IPS-15b (cell line): ENCODE results near the gene SFXN5.

Experiments
- H3K27me3 ChIP-seq: one replicate; pipeline ENCODE4 v1.6.1; 2013; ENCODE audit warnings: low read length; ENCODE audit not compliant: control insufficient read depth, insufficient read depth
- H3K36me3 ChIP-seq: one replicate; pipeline ENCODE4 v1.6.1; 2013; ENCODE audit warnings: low read length; ENCODE audit not compliant: control insufficient read depth, insufficient read depth
- H3K4me1 ChIP-seq: one replicate; pipeline ENCODE4 v1.6.1; 2013; ENCODE audit warnings: mild to moderate bottlenecking, low read length; ENCODE audit not compliant: control insufficient read depth, insufficient read depth
- H3K4me3 ChIP-seq: one replicate; pipeline ENCODE4 v1.5.1; 2013; ENCODE audit warnings: low read depth, low read length
- H3K9ac ChIP-seq: one replicate; pipeline ENCODE4 v1.6.1; 2013; ENCODE audit warnings: low read depth, mild to moderate bottlenecking, low read length
- H3K9me3 ChIP-seq: one replicate; pipeline ENCODE4 v1.6.1; 2013; ENCODE audit warnings: mild to moderate bottlenecking, low read length; ENCODE audit not compliant: control insufficient read depth, insufficient read depth

The SFXN5 gene

GRCh38 chr2:72927619-72928550, 143.6 kb downstream of the SFXN5 start:
- no peak overlapping the region for H3K4me3 ChIP-seq
- H3K9ac ChIP-seq = no peak overlapping the region
- peaks cover 93% of the 10 kb centered on the region for H3K27me3 ChIP-seq
- H3K36me3 ChIP-seq = no peaks in the 10 kb centered on the region
- H3K9me3 ChIP-seq = no peaks in the 10 kb centered on the region
- peaks cover 6% of the 10 kb centered on the region for H3K4me1 ChIP-seq

DNA sequence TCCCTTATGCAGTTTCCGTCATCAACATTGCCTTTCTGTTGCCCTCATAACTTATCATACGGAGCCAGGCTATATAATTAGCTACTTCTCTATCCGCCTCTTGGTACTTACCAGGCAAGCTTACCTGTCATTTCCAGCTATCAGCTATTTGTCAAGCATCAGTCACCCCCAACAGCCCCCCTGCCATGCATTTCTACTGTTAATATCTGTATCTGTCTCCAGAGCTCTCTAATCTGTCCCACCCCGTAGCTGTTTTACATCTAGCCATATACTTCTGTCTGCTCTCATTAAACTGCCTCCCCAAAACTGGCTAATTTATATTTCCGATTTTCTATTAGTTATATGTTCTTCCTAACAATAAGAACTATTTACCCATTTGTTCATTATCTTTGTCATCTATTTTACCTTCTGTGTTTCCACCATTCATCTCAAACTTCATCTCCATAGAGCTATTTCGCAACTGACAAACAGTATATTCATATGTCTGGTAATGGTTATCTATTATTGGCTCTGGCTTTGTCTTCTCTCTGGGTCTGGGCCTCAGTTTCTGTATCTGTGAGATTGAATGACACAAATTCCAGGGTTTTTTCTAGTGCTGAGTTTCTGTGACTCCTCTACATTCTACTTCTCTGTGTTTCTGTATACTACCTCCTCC, 144.6 kb downstream of the SFXN5 start:
- Histone ChIP-seq H3K4me1 (peaks cover 6% of the 10 kb centered on the region), H3K4me3 (no peak overlapping the region), H3K9ac (no peak overlapping the region), H3K9me3 (no peaks in the 10 kb centered on the region), H3K36me3 (no peaks in the 10 kb centered on the region), H3K27me3 (peaks cover 94% of the 10 kb centered on the region)

GRCh38 chr2:72926368-72926767, 145.1 kb downstream of the SFXN5 start:
- peaks cover 98% of the 10 kb centered on the region for H3K27me3 ChIP-seq

GRCh38 chr2:72925328-72925943, 146.1 kb downstream of the SFXN5 start:
- H3K36me3 ChIP-seq = no peaks in the 10 kb centered on the region
- H3K9me3 ChIP-seq = no peaks in the 10 kb centered on the region
- no peak overlapping the region for H3K9ac ChIP-seq
- H3K27me3 ChIP-seq = peaks cover 100% of the 10 kb centered on the region
- H3K4me1 ChIP-seq = peaks cover 6% of the 10 kb centered on the region
- peak overlapping the region; percentile 18 for H3K4me3 ChIP-seq

More at GRCh38 chr2:72926368-72926767, 145.1 kb downstream of the SFXN5 start:
- no peak overlapping the region for H3K9ac ChIP-seq
- H3K4me3 ChIP-seq = peak overlapping the region; percentile 10
- H3K9me3 ChIP-seq = no peaks in the 10 kb centered on the region
- H3K4me1 ChIP-seq = peaks cover 6% of the 10 kb centered on the region
- no peaks in the 10 kb centered on the region for H3K36me3 ChIP-seq

- Histone ChIP-seq H3K27me3 (peaks cover 100% of the 10 kb centered on the region), H3K36me3 (no peaks in the 10 kb centered on the region), H3K9me3 (no peaks in the 10 kb centered on the region), H3K4me3 (peak overlapping the region; percentile 40), H3K4me1 (peaks cover 6% of the 10 kb centered on the region), H3K9ac (no peak overlapping the region)
Observed at GRCh38 chr2:72924353-72925240, 146.9 kb downstream of the SFXN5 start.

DNA sequence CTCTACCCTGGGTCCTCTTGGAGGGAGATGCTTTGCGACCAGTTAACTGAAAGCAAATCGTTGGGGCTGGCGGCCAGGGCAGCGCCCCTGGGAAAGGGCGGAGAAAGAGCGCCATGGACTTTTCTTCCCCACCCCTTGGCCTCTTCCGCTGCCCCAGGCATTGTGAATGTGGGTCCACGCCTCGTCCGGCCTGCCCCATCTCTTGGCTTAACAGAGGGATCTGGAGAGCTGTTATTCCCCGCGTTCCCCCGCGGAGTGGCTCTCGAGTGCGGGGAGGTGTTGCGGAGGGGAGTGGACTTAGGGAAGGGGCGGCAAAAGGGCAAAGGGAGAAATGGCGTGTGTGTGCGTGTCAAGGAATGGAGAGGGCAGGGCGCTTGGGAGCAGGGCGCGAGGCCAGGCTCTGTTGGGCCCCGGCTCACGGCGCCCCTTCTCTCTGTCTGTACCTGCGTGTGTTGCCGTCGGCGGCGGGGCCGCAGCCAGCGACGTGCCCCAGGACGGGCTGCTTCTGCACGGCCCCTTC, 147.6 kb downstream of the SFXN5 start:
- H3K9me3 ChIP-seq = no peaks in the 10 kb centered on the region
- no peak overlapping the region for H3K9ac ChIP-seq
- H3K4me3 ChIP-seq = peak overlapping the region; percentile 40
- peaks cover 6% of the 10 kb centered on the region for H3K4me1 ChIP-seq
- H3K36me3 ChIP-seq = no peaks in the 10 kb centered on the region
- peaks cover 100% of the 10 kb centered on the region for H3K27me3 ChIP-seq

DNA sequence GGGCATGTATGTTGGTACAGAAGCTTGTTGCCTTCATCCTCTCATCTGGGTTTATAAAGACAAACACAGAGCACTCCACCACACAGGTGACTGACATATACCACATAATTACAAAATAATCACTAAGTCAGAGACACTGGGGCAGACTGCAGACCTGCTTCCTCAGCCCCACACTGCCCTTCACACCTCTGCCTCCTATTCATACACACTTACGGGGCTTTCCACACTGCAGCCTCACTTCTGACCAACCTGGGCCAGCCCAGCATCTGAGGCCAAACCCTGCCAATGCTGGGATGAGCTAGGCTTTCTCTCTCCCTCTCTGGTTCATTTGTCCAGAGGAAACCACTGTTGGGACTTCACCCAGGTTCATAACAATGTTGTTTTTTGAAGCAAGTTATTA, 149.7 kb downstream of the SFXN5 start:
- Histone ChIP-seq H3K4me1 (peaks cover 8% of the 10 kb centered on the region), H3K4me3 (peak overlapping the region; percentile 19), H3K9ac (no peak overlapping the region), H3K9me3 (no peaks in the 10 kb centered on the region), H3K27me3 (peaks cover 96% of the 10 kb centered on the region), H3K36me3 (no peaks in the 10 kb centered on the region)

DNA sequence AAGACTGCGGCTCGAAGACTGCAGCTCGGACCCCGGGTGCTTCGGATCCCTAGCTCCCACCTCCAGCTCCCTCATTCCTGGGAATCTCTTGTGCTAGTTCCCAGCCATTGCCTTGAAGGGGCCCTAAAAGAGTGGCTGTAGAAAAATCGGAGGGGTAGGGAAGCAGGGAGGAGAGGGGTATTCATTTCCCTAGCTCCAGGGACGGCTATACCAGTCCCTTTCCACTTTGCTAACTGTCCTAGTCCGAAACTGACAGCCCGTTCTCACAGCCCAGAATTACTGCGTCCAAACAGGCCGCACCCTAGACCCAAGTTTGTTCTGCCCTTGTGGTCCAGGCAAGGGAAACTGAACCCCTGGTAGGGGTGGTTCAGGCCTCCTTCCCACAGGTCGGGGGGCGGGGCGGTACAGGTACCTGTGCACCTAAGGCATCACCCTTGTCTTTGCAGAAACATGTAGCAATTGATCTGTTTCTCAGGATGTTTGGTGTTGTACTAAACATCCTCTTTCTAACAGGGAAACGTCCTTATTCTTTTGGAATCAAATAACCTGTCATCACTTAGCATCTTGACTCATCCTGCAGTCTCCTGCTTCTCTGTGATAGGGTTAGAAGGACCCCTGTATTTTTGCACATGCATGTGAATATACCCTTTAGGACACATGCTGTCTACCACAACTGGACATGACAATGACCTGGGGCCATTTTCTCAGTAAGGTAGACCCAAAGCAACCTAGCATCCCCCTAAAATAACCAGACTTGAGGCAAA, 150.2 kb downstream of the SFXN5 start:
- Histone ChIP-seq H3K9me3 (no peaks in the 10 kb centered on the region), H3K4me1 (peaks cover 8% of the 10 kb centered on the region), H3K9ac (no peak overlapping the region), H3K27me3 (peaks cover 96% of the 10 kb centered on the region), H3K4me3 (peak overlapping the region; percentile 22), H3K36me3 (no peaks in the 10 kb centered on the region)

- H3K36me3 ChIP-seq = no peaks in the 10 kb centered on the region
- no peak overlapping the region for H3K9ac ChIP-seq
- peaks cover 92% of the 10 kb centered on the region for H3K27me3 ChIP-seq
- H3K4me3 ChIP-seq = peak overlapping the region; percentile 22
- H3K9me3 ChIP-seq = no peaks in the 10 kb centered on the region
- peaks cover 5% of the 10 kb centered on the region for H3K4me1 ChIP-seq
Observed at GRCh38 chr2:72920318-72921087, 151.0 kb downstream of the SFXN5 start.
